ENCODE data around the gene TNFRSF4.

DNA sequence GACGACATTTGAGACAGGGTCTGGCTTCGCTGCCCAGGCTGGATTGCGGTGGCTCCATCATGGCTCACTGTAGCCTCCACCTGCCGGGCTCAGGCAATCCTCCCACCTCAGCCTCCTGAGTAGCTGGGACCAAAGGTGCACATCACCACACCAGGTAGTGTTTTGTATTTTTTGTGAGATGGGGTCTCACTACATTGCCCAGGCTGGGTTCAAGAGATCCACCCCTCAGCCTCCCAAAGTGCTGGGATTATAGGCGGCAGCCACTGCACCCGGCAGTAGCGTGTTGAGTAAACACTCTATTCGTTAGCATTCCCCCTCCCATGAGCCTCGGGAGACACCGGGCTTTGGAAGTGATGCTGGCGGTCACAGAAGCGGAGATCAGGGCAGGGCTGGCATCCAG lies 39.4 kb upstream of the TNFRSF4 start:
- TF ChIP-seq, protein P1, sequence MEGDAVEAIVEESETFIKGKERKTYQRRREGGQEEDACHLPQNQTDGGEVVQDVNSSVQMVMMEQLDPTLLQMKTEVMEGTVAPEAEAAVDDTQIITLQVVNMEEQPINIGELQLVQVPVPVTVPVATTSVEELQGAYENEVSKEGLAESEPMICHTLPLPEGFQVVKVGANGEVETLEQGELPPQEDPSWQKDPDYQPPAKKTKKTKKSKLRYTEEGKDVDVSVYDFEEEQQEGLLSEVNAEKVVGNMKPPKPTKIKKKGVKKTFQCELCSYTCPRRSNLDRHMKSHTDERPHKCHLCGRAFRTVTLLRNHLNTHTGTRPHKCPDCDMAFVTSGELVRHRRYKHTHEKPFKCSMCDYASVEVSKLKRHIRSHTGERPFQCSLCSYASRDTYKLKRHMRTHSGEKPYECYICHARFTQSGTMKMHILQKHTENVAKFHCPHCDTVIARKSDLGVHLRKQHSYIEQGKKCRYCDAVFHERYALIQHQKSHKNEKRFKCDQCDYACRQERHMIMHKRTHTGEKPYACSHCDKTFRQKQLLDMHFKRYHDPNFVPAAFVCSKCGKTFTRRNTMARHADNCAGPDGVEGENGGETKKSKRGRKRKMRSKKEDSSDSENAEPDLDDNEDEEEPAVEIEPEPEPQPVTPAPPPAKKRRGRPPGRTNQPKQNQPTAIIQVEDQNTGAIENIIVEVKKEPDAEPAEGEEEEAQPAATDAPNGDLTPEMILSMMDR (IDR thresholded peaks at IDR 0.05; ENCODE audit: low read length): no peak
- no peak for TF ChIP-seq EZH2 (IDR thresholded peaks at IDR 0.05; ENCODE audit: borderline replicate concordance, low read length)

Measured in OCI-LY1 (cell line).